ENCODE measurements around the gene PBRM1.

The PBRM1 gene

GRCh38 chr3:52574056-52574965 lies 111.4 kb downstream of the PBRM1 start:
- Histone ChIP-seq H3K9me3 (ENCODE audit: control insufficient read depth, low read length) (no peaks in the 10 kb centered on the region), H3K4me2 (ENCODE audit: low read length) (no peak overlapping the region), H3K79me2 (no peaks in the 10 kb centered on the region), H2AFZ (no peak overlapping the region), H3K4me1 (no peaks in the 10 kb centered on the region), H3K27ac (no peak overlapping the region), H3K27me3 (ENCODE audit: control insufficient read depth, insufficient read depth, low read length) (no peaks in the 10 kb centered on the region), H3K4me3 (ENCODE audit: low read depth, low read length) (no peak overlapping the region), H3K36me3 (ENCODE audit: control insufficient read depth, insufficient read depth, low read length) (no peaks in the 10 kb centered on the region), H3K9ac (no peak overlapping the region)
- no peak for TF ChIP-seq CTCF (IDR thresholded peaks at IDR 0.05)

- Histone ChIP-seq H3K4me3 (ENCODE audit: low read depth, low read length) (no peak overlapping the region), H3K27me3 (ENCODE audit: control insufficient read depth, insufficient read depth, low read length) (no peaks in the 10 kb centered on the region), H3K4me1 (no peaks in the 10 kb centered on the region), H3K9ac (no peak overlapping the region), H2AFZ (no peak overlapping the region), H3K9me3 (ENCODE audit: control insufficient read depth, low read length) (no peaks in the 10 kb centered on the region), H3K27ac (no peak overlapping the region), H3K36me3 (ENCODE audit: control insufficient read depth, insufficient read depth, low read length) (no peaks in the 10 kb centered on the region), H3K4me2 (ENCODE audit: low read length) (no peak overlapping the region), H3K79me2 (no peaks in the 10 kb centered on the region)
- TF ChIP-seq CTCF (IDR thresholded peaks at IDR 0.05), result no peak
These were observed 113.5 kb downstream of the PBRM1 start for GRCh38 chr3:52572221-52572620.

- H2AFZ ChIP-seq, result no peak overlapping the region
- TF ChIP-seq CTCF (IDR thresholded peaks at IDR 0.05), result no peak
- no peaks in the 10 kb centered on the region for H3K4me1 ChIP-seq
- H3K27me3 ChIP-seq (ENCODE audit: control insufficient read depth, insufficient read depth, low read length), result no peaks in the 10 kb centered on the region
- no peaks in the 10 kb centered on the region for H3K9me3 ChIP-seq (ENCODE audit: control insufficient read depth, low read length)
- H3K36me3 ChIP-seq (ENCODE audit: control insufficient read depth, insufficient read depth, low read length), result no peaks in the 10 kb centered on the region
- no peak overlapping the region for H3K4me2 ChIP-seq (ENCODE audit: low read length)
- H3K4me3 ChIP-seq (ENCODE audit: low read depth, low read length), result no peak overlapping the region
- H3K9ac ChIP-seq, result no peak overlapping the region
- H3K79me2 ChIP-seq, result no peaks in the 10 kb centered on the region
- H3K27ac ChIP-seq, result no peak overlapping the region
These were observed 115.6 kb downstream of the PBRM1 start for GRCh38 chr3:52570076-52570475.

GRCh38 chr3:52568069-52568468 lies 117.6 kb downstream of the PBRM1 start:
- Histone ChIP-seq H3K27me3 (ENCODE audit: control insufficient read depth, insufficient read depth, low read length) (no peaks in the 10 kb centered on the region), H2AFZ (no peak overlapping the region), H3K4me1 (no peaks in the 10 kb centered on the region), H3K4me2 (ENCODE audit: low read length) (no peak overlapping the region), H3K27ac (no peak overlapping the region), H3K9ac (no peak overlapping the region), H3K79me2 (no peaks in the 10 kb centered on the region), H3K4me3 (ENCODE audit: low read depth, low read length) (no peak overlapping the region), H3K36me3 (ENCODE audit: control insufficient read depth, insufficient read depth, low read length) (no peaks in the 10 kb centered on the region), H3K9me3 (ENCODE audit: control insufficient read depth, low read length) (no peaks in the 10 kb centered on the region)
- TF ChIP-seq CTCF (IDR thresholded peaks at IDR 0.05), result no peak

GRCh38 chr3:52563984-52564383 lies 121.7 kb downstream of the PBRM1 start:
- Histone ChIP-seq H3K4me2 (ENCODE audit: low read length) (no peak overlapping the region), H3K9me3 (ENCODE audit: control insufficient read depth, low read length) (no peaks in the 10 kb centered on the region), H3K36me3 (ENCODE audit: control insufficient read depth, insufficient read depth, low read length) (no peaks in the 10 kb centered on the region), H3K27ac (no peak overlapping the region), H3K27me3 (ENCODE audit: control insufficient read depth, insufficient read depth, low read length) (no peaks in the 10 kb centered on the region), H3K9ac (no peak overlapping the region), H3K4me3 (ENCODE audit: low read depth, low read length) (no peak overlapping the region), H3K4me1 (no peaks in the 10 kb centered on the region), H2AFZ (no peak overlapping the region), H3K79me2 (no peaks in the 10 kb centered on the region)
- TF ChIP-seq CTCF (IDR thresholded peaks at IDR 0.05), result no peak

All from parathyroid adenoma (tissue), 2 donors.